Activated CD8-positive, alpha-beta T cell treated with anti-CD3 and anti-CD28 coated beads for 36 hours (primary cell): ENCODE data around the gene NAIF1. TPM values are rescaled to one million over a fixed set of nuclear protein-coding genes. Genes with fewer than 3 reads are reported as not detected.
"Not testable (repeated sequence)": the region's sequence is repeated elsewhere in the genome, so short reads cannot be mapped to it uniquely, and the experiment has no call there.

Source experiments
- ATAC-seq: fragments of 200-7000 bp; cut with Tn5 transposase; one replicate; pipeline ENCODE4 v1.10.0; 2021; ENCODE audit warnings: mild to moderate bottlenecking, moderate library complexity
- CTCF ChIA-PET: fragments of 350-600 bp; sonication (Branson Sonifier 250); formaldehyde crosslinking; loops from one replicate; lab custom pipeline; 2021; ENCODE audit warnings: antibody characterized with exemption; lab: Charles Lee
- POLR2A ChIA-PET: fragments of 350-600 bp; sonication (Branson Sonifier 250); formaldehyde crosslinking; loops from one replicate; lab custom pipeline; 2021; ENCODE audit warnings: antibody characterized with exemption; lab: Charles Lee
- DNase-seq: peaks from one replicate; pipeline ENCODE4 v3.0.0-alpha.2; 2020
- H3K27ac Mint-ChIP-seq: one replicate; pipeline ENCODE4 v1.8.0; 2021; ENCODE audit warnings: mild to moderate bottlenecking, mixed read lengths
- H3K27me3 Mint-ChIP-seq: one replicate; pipeline ENCODE4 v1.8.0; 2021; ENCODE audit warnings: mixed read lengths
- H3K36me3 Mint-ChIP-seq: one replicate; pipeline ENCODE4 v1.8.0; 2021; ENCODE audit warnings: low read depth, mixed read lengths
- H3K4me1 Mint-ChIP-seq: one replicate; pipeline ENCODE4 v1.8.0; 2021; ENCODE audit warnings: low read depth, mixed read lengths
- H3K4me3 Mint-ChIP-seq: one replicate; pipeline ENCODE4 v1.8.0; 2021; ENCODE audit warnings: mild to moderate bottlenecking, moderate library complexity, mixed read lengths
- H3K9me3 Mint-ChIP-seq: one replicate; pipeline ENCODE4 v1.8.0; 2021; ENCODE audit warnings: mixed read lengths
- CTCF ChIP-seq: fragments of 200-600 bp; IDR thresholded peaks from one replicate; pipeline ENCODE4 v1.8.0; 2022; ENCODE audit warnings: antibody characterized with exemption, mild to moderate bottlenecking
- intact Hi-C: fragments of 100-400 bp; cut with micrococcal nuclease; formaldehyde crosslinking; loops from one replicate; pipeline ENCODE4 v1.10.0; 2022
- total RNA-seq, 2 experiments: library from RNA; stranded (reverse); gene quantifications; one replicate each; pipeline ENCODE4 v1.2.3, GENCODE V29; 2021

The NAIF1 gene
- total RNA-seq, 2 experiments from 2014 or later, result 8.4 to 11.8 TPM

GRCh38 chr9:128114326-128115186 is 47.4 kb upstream of the NAIF1 start:
- Mint-ChIP-seq H3K36me3 (peaks cover 10% of the 10 kb centered on the region), H3K27ac (no peak overlapping the region), H3K4me1 (peaks cover 10% of the 10 kb centered on the region), H3K27me3 (no peaks in the 10 kb centered on the region), H3K9me3 (no peaks in the 10 kb centered on the region), H3K4me3 (no peak overlapping the region)
- TF ChIP-seq CTCF, result no peak
- ATAC-seq (no peak), DNase-seq (no peak)
- intact Hi-C loops, result no loop called here
- ChIA-PET POLR2A (interaction anchor here (0.8 to 1.1 kb wide), 3 partner anchors 10 to 14 kb away, joined by 3 to 5 read pairs (median 3); no protein-coding TSS in a partner anchor), CTCF (interaction anchor here (0.7 to 1.5 kb wide), 4 partner anchors 18 to 171 kb away, joined by 3 read pairs; no protein-coding TSS in a partner anchor)

GRCh38 chr9:128113526-128114325 is 46.6 kb upstream of the NAIF1 start:
- Mint-ChIP-seq H3K27me3 (no peaks in the 10 kb centered on the region), H3K4me1 (peaks cover 10% of the 10 kb centered on the region), H3K36me3 (peaks cover 10% of the 10 kb centered on the region), H3K9me3 (no peaks in the 10 kb centered on the region), H3K27ac (no peak overlapping the region), H3K4me3 (no peak overlapping the region)
- no peak for DNase-seq
- CTCF ChIA-PET, result interaction anchor here (0.7 to 1.5 kb wide), 5 partner anchors 17 to 193 kb away, joined by 3 read pairs; no protein-coding TSS in a partner anchor
- POLR2A ChIA-PET, result interaction anchor here (0.8 to 1.1 kb wide), 3 partner anchors 9 to 14 kb away, joined by 3 to 5 read pairs (median 3); no protein-coding TSS in a partner anchor
- intact Hi-C loops, result no loop called here
- no peak for TF ChIP-seq CTCF
- no peak for ATAC-seq

GRCh38 chr9:128111726-128112125 is 44.6 kb upstream of the NAIF1 start:
- H3K4me1 Mint-ChIP-seq, DNase-seq, POLR2A ChIA-PET, H3K9me3 Mint-ChIP-seq, H3K27ac Mint-ChIP-seq, H3K27me3 Mint-ChIP-seq, ATAC-seq, CTCF ChIA-PET, intact Hi-C loops, H3K4me3 Mint-ChIP-seq: not testable (repeated sequence)
- peaks cover 18% of the 10 kb centered on the region for H3K36me3 Mint-ChIP-seq

GRCh38 chr9:128109050-128109709 is 42.1 kb upstream of the NAIF1 start:
- ATAC-seq, result no peak
- ChIA-PET CTCF (interaction anchor here (0.6 to 2.6 kb wide), 4 partner anchors 8 to 38 kb away, joined by 3 to 22 read pairs (median 3); no protein-coding TSS in a partner anchor), POLR2A (no interaction called here)
- intact Hi-C loops, result no loop called here
- H3K36me3 Mint-ChIP-seq, result peaks cover 23% of the 10 kb centered on the region
- H3K4me3 Mint-ChIP-seq, result no peak overlapping the region
- no peak overlapping the region for H3K27ac Mint-ChIP-seq
- no peaks in the 10 kb centered on the region for H3K27me3 Mint-ChIP-seq
- H3K9me3 Mint-ChIP-seq, result no peaks in the 10 kb centered on the region
- H3K4me1 Mint-ChIP-seq, result peaks cover 3% of the 10 kb centered on the region
- no peak for DNase-seq
- TF ChIP-seq CTCF, result no peak
